SU-DHL-6 (cell line): ENCODE measurements around the gene RAD23A.

ENCODE experiments used
- H2AFZ ChIP-seq: fragments of 200-600 bp; sonication (generic); 2 replicates; pipeline ENCODE4 v1.6.1; 2014; ENCODE audit warnings: low read depth, mild to moderate bottlenecking, moderate library complexity, mixed read lengths, antibody characterized with exemption, low read length; ENCODE audit not compliant: severe bottlenecking
- H3F3A ChIP-seq: fragments of 200-600 bp; shearing (Covaris generic); 2 replicates; pipeline ENCODE4 v1.6.0; 2016; ENCODE audit warnings: antibody characterized with exemption, mild to moderate bottlenecking; ENCODE audit not compliant: insufficient read depth
- H3K27ac ChIP-seq: fragments of 200-600 bp; sonication (generic); 2 replicates; pipeline ENCODE4 v1.5.1; 2016; ENCODE audit warnings: low read depth, mild to moderate bottlenecking, low read length, moderate library complexity, mixed read lengths
- H3K27me3 ChIP-seq: fragments of 200-600 bp; sonication (generic), shearing (Covaris generic); 2 replicates; pipeline ENCODE4 v1.6.0; 2014; ENCODE audit warnings: mild to moderate bottlenecking, low read length
- H3K36me3 ChIP-seq: fragments of 200-600 bp; sonication (generic); 2 replicates; pipeline ENCODE4 v1.6.1; 2014; ENCODE audit warnings: mild to moderate bottlenecking, low read length, mixed read lengths
- H3K4me2 ChIP-seq: fragments of 300-600, 200-600 bp; shearing (Covaris generic), sonication (generic); 2 replicates; pipeline ENCODE4 v1.6.0; 2014; ENCODE audit warnings: low read length, low read depth, mild to moderate bottlenecking; ENCODE audit not compliant: poor library complexity, severe bottlenecking
- H3K4me3 ChIP-seq: fragments of 200-600 bp; sonication (generic); 2 replicates; pipeline ENCODE4 v1.5.1; 2014; ENCODE audit warnings: antibody characterized with exemption, low read length, mild to moderate bottlenecking, mixed read lengths; ENCODE audit not compliant: insufficient read depth, poor library complexity, severe bottlenecking
- H3K79me2 ChIP-seq: fragments of 200-600 bp; sonication (generic); 2 replicates; pipeline ENCODE4 v1.6.1; 2014; ENCODE audit warnings: mild to moderate bottlenecking, low read length, moderate library complexity; ENCODE audit not compliant: insufficient read depth
- H3K9ac ChIP-seq: fragments of 200-600 bp; sonication (generic); 2 replicates; pipeline ENCODE4 v1.7.0; 2014; ENCODE audit warnings: mild to moderate bottlenecking, low read length
- H3K9me2 ChIP-seq: fragments of 200-600 bp; sonication (generic); replicated peaks from 2 replicates; pipeline ENCODE4 v1.6.1; 2014; ENCODE audit warnings: low read length; ENCODE audit not compliant: insufficient read depth
- H3K9me3 ChIP-seq: fragments of 200-600 bp; sonication (generic); 2 replicates; pipeline ENCODE4 v1.6.1; 2014; ENCODE audit warnings: low read length, mixed read lengths; ENCODE audit not compliant: insufficient read depth
- H4K20me1 ChIP-seq: fragments of 200-600 bp; sonication (generic); 2 replicates; pipeline ENCODE4 v1.6.1; 2014; ENCODE audit warnings: low read depth, mild to moderate bottlenecking, antibody characterized with exemption, low read length, moderate library complexity, mixed read lengths
- EZH2phosphoT487 ChIP-seq: fragments of 200-600 bp; sonication (generic), shearing (Covaris generic); conservative IDR thresholded peaks from 2 replicates; pipeline ENCODE4 v1.6.1; 2018; ENCODE audit warnings: mild to moderate bottlenecking, antibody characterized with exemption, low read length, moderate library complexity, mixed read lengths
- TF ChIP-seq, protein P1 (sequence below): fragments of 200-600 bp; sonication (generic); IDR thresholded peaks from one replicate; pipeline ENCODE4 v1.5.1; 2017; ENCODE audit warnings: antibody characterized with exemption, mild to moderate bottlenecking, low read length, moderate library complexity; ENCODE audit not compliant: insufficient read depth, poor library complexity, severe bottlenecking

RAD23A gene

GRCh38 chr19:13003081-13003480, 57.4 kb downstream of the RAD23A start:
- Histone ChIP-seq H3K4me2 (no peak overlapping the region), H3K27ac (no peak overlapping the region), H2AFZ (no peak overlapping the region), H3F3A (no peaks in the 10 kb centered on the region), H3K27me3 (no peaks in the 10 kb centered on the region), H3K79me2 (no peaks in the 10 kb centered on the region), H3K36me3 (no peaks in the 10 kb centered on the region), H3K9me3 (no peaks in the 10 kb centered on the region), H4K20me1 (no peaks in the 10 kb centered on the region), H3K4me3 (no peak overlapping the region), H3K9me2 (no peaks in the 10 kb centered on the region), H3K9ac (no peak overlapping the region)
- no peak for TF ChIP-seq EZH2phosphoT487
- TF ChIP-seq, protein P1, sequence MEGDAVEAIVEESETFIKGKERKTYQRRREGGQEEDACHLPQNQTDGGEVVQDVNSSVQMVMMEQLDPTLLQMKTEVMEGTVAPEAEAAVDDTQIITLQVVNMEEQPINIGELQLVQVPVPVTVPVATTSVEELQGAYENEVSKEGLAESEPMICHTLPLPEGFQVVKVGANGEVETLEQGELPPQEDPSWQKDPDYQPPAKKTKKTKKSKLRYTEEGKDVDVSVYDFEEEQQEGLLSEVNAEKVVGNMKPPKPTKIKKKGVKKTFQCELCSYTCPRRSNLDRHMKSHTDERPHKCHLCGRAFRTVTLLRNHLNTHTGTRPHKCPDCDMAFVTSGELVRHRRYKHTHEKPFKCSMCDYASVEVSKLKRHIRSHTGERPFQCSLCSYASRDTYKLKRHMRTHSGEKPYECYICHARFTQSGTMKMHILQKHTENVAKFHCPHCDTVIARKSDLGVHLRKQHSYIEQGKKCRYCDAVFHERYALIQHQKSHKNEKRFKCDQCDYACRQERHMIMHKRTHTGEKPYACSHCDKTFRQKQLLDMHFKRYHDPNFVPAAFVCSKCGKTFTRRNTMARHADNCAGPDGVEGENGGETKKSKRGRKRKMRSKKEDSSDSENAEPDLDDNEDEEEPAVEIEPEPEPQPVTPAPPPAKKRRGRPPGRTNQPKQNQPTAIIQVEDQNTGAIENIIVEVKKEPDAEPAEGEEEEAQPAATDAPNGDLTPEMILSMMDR: no peak
